Measurements from ENCODE around the gene ZNF385B. TPM values are rescaled to one million over a fixed set of nuclear protein-coding genes. Genes with fewer than 3 reads are reported as not detected.
A peak's percentile ranks its signal among the peaks of the same experiment; 100 is the strongest.

The ZNF385B gene
- total RNA-seq, 1 experiment from 2014 or later = not detected

DNA sequence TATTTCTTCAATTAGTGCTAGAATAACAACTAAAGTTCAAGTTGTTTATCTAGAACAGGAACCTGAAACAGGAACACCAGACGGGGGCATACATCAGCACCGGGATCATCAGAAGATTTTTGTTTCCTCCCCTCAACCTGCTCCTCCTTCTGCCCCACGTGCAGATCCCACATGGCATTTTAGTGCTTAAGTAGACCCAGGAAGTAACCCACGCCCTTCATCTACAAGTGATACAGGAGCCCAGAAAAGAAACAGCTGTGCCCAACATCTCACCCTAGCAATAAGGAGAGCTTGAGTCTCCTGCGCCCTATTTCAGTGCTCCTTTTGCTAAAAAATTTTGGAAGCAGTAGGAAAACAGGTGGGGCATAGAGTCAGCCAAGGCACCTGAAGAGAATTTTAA lies 5.2 kb downstream of the ZNF385B start:
- no peak for DNase-seq (ENCODE audit: low read depth)

DNA sequence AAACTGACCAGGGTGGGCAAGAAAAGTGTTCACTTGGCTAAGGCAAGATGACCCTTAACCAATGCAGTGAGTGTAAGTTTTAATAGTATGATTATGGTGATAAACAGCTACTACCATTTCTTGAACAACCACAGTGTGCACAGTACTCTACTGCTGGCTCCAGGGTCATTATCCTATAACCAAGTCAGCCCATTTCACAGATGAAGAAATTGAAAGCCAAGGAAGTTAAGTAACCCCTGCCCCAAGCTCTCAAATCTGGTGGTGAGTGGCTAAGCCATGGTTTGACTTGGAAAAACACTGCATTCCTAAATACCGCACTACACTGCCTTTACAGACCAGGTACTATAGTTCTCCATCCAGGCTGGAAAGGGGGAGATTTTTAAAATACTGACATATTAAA lies 5.7 kb downstream of the ZNF385B start:
- DNase-seq (ENCODE audit: low read depth) = no peak

DNA sequence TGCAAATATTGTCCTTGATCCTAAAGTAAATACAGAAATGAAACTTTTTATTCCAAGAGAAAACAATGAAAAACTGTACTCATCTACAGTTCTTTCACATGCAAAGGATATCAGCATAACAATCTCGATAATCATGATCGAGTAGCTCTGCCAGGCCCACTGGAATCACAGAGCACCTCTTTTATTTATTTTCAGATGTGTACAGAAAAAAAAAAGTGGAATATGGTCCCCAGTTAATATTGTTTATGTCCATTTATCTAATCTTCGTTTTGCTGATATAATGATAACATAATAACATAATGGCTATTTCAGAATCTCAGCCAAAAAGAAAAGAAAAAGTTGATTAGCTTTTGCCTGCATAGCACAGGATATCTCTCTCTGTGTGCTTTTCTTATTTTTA lies 6.5 kb downstream of the ZNF385B start:
- no peak for DNase-seq (ENCODE audit: low read depth)

DNA sequence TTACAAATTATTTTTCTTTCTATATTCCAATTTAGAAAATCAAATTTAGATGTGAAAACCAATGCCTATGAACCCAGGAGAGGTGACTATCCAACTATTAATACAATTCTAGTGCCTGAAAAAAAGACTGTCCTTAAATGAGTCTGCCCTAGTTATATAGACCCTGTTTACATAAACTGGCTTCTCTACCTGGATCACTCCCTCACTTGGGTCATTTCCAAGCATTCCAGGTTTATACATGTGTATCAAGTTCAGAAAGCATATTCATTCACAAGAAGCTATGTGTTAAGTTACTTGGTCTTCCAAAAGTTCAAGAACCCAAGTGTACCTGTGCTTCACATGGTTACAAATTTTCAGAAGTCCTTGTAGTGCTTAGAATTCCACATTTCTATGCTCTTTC lies 8.3 kb downstream of the ZNF385B start:
- no peak for DNase-seq (ENCODE audit: low read depth)

DNA sequence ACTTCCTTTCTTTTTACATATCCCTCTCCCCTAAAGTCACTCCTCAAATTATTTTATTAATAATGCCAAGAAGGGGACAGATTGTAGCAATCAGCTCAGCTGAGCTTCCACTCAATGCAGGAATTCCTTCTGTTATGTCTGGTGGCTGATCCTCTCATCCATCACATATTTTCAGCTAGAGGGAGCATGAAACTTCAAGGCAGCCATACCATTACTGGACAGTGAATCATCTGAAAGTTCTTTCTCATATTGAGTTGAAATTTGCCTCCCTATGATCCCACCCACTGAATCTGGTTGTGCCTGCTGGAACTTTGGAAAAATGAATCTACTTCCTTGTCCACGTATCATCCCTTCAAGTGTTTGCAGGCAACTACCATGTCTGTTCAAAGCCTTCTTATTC lies 11.2 kb downstream of the ZNF385B start:
- DNase-seq (ENCODE audit: low read depth) = no peak

DNA sequence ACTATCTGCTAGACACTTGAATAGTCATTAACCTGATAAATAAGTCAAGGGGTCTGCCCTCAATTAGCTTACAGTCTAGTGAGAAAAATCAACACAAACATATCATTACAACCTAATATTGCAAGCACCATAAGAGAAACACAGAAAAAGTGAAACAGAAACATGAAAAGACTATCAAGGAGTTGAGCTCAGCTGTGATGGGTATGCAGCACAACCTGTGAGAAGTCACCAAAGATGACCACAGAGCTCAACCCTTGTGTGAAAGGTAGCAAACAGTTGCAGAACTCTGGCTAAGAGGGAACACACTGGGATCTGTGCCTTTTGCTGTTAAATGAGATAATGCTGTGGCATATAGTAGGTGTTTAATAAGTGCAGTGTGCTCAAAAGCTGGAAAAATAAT lies 11.7 kb downstream of the ZNF385B start:
- DNase-seq (ENCODE audit: low read depth) = no peak

DNA sequence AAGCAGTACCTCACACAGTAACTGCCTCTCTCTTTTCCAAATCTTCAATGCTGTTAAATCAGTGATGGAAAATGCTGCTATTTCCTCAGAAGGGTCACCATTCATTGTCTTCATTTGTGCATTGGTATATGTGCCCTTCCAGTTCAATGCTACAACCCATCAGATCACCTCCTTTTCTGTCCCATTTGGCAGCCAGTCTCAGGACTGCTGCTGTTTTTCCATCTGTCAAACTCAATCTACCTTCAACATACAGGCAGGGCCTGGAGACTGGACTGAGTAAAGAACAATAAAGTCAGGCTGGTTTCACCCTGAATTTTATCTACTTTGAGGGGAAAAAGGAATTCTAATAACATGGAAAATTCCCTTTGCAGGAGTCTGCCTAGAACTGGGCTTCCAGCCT lies 17.9 kb downstream of the ZNF385B start:
- no peak for DNase-seq (ENCODE audit: low read depth)

DNA sequence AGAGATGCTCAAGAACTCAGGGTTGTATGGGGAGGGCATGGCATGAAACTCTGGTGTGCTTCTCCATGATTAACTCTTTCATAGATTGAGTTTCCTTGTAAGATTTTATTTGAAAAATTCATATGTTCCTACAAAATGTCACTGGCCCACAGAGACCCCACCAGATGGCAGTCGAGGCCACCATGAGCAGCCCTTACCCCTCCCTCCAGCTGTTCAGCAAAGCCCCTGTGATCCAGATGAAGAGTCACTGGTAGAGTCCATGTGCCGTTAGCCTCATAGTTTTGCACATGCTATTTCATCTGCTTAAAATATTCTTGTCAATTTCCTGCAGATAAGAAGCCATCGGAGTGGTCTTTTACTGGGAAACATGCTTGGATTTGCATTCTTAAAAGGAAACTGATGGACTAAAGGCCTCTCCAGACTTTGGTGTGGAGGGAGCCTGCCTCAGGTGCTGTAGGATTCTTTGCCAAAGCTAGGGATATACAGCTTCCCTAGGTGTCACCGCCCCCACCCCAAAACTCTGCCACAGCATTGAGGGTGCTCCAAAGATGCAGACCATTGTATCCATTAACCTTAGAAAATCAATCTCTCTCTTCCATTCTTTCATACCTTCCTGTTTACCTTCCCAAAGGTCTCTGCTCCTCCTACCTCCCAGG lies 18.8 kb downstream of the ZNF385B start:
- peak; percentile 37 for DNase-seq (ENCODE audit: low read depth)

DNA sequence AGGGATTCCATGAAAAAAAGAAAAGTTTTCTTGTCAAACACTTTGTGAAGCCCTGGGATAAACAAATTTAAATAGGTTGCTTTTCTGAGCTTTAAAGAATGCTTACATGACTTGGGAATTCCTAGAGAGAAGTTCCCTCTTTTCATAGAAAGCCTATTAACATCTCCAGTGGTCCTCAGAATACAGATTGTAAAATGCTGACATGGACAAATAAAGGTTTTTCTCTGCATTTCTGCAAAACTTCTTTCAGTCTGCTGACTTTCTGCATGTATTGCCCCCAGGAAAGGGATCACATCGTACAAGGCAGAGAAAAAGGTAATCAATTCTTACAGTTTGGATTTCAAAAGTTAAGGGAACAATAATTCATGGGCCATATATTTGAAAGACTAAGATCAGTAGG lies 20.6 kb downstream of the ZNF385B start:
- DNase-seq (ENCODE audit: low read depth) = no peak

DNA sequence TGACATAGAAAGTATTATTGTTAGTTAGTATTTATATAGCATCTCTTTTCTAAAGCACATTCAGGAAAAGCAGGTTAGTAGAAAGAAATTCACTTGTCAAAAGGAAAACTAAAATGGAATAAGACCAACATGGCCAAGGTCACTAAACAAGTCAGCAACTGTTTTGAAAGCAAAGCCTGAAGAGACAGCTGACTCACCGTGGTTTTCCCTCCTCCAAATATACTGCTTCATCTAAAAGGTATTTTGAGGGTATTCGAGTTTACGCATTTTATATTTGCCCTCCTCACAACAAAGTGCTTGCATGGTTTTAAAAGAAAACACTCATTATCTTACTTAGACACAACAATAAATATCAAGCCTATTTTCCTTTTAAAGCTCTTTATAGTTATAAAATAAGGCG lies 24.0 kb downstream of the ZNF385B start:
- DNase-seq (ENCODE audit: low read depth) = peak; percentile 62

DNA sequence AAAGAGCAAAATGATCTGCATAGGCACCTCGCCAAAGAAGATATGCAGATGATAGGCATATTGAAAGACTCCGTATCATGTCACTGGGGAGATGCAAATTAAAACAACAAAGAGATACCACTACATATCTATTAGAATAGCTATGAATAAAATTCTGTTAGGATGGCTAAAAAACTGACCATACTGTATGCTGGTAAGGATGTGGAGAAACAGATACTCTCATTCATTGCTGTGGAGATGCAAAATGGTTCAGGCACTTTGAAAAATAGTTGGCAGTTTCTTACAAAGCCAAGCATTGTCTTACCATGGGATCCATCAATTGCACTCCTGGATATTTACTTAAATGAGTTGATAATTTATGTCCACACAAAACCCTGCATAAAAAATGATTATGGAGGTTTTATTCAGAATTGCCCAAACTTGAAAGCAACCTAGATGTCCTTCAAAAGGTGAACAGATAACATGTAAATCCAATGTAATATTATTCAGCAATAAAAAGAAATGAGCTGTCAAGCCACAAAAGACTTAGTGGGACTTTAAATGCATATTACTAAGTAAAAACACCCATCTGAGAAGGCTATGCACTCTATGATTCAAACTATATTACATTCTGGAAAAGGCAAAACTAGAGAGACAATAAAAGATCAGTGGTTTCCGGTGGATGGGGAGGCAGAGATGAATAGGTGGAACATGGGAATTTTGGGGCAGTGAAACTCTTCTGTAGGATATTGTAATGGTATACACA lies 31.2 kb downstream of the ZNF385B start:
- no peak for DNase-seq (ENCODE audit: low read depth)

DNA sequence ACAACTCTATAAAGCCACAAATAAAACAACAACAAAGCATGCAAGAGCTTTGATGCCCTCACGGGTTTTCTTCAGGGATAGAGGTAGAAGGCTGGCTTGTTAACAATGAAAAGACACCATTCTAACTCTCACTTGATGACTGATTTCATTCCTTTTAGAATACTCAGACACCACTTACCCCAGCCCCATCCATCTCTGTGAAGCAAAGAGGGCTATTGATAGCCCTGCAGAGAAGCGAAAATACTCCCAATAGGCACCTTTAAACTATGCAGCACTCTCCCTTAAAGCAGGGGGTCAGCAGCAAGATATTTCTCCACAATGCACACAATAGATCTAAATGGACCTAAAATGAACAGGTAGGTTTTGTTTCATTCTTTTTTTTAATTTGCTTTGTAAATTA lies 35.1 kb downstream of the ZNF385B start:
- DNase-seq (ENCODE audit: low read depth) = no peak

DNA sequence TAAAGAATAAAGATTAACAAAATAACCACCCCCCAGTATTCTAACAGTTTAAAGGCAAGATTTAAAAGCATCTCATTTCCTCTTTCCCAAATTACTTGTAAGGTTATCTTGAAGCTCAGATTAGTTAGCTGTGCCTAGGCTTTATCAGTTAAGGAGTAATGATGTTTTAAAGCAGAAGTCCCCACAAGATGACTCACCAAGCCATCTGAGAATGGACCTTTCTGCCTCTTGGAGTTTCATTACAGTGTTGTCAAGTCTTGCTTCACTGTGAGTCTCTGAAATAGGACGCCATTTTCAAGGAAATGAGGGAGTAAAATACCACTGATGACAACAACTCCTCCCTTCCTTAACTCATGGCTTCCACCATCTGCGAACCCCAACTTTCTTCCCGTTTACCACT lies 35.9 kb downstream of the ZNF385B start:
- DNase-seq (ENCODE audit: low read depth) = peak; percentile 12

DNA sequence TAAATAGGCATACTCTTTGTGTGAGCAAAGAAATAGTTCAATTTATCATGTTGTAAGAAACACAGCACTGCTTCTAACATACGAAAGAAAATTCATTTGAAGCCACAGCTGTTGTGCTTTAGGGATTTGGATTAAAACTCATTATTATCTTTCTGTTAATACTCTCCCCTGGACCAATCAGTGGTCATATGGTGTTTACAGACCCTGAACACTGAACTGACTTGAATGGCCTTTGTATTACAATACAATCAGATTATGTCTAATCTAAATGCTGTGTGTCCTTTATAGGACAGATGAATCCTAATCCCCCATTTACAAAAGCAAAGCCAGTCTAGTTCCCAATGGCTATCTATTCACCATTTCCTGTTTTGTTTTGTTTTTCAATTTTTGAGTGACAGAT lies 36.5 kb downstream of the ZNF385B start:
- no peak for DNase-seq (ENCODE audit: low read depth)

DNA sequence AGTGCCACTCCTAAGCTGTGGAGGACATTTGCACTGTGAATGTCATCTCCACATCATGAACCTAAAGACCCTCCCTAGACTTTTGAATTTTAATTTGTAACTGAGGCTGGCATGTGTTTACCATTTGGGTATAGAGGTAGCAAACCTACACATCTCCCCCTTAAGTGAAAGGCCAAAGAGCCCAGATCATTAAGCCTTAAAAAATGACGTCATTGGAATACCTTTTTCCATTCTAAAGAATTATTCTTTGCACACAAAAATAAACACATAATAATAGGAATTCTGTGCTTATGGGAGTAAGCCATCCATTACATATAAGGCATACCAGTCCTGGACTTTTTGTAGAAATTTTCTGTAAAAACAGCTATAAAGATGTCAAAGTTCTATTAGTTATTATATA lies 38.9 kb downstream of the ZNF385B start:
- DNase-seq (ENCODE audit: low read depth) = no peak

DNA sequence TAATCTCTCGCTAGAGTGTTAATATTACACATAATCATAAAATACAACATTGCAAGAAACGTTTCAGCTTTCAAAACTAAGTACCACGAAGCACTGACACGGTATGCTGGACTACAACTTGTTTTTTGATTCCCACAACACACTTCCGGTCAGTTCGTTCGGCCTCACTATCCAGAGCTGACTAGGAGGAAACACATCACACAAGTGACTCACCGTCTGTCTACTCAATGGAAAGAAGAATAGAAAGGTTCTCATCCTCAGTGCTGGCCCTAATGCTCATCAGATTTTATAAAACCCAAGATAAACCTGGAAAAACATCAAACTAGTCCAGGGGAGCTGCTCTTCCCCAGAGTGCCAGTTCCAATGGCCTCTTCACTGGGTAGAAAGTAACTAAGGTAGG lies 42.9 kb downstream of the ZNF385B start:
- peak; percentile 25 for DNase-seq (ENCODE audit: low read depth)

DNA sequence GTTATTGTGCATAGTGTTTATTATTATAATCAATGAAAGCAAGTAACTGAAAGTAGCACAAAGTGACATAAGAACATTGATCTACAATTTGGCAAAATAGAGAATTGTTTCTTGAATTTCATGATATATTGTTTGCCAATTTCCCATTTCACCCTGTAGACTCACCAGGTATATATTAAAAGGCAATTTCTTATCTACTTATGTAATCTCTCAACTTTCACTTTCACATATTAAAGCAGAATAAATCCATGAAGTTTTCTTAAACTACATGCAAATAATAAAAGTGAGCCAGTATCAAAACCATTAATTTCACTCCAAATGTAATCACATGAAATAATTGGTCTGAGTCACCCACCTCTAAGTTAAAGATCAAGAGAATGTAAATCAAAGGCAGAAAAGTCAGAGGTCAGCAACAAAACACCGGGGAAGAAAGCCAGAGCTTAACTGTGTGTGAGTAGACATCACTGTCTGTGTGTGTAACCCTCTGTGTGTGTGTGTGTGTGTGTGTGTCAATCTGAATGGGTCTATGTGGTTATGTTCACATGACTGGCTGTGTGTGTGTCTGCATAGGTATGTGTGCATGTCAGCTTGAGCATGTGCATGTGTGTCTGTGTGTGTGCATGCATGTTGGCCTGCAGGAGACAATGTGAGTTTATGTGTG lies 44.1 kb downstream of the ZNF385B start:
- DNase-seq (ENCODE audit: low read depth) = no peak

DNA sequence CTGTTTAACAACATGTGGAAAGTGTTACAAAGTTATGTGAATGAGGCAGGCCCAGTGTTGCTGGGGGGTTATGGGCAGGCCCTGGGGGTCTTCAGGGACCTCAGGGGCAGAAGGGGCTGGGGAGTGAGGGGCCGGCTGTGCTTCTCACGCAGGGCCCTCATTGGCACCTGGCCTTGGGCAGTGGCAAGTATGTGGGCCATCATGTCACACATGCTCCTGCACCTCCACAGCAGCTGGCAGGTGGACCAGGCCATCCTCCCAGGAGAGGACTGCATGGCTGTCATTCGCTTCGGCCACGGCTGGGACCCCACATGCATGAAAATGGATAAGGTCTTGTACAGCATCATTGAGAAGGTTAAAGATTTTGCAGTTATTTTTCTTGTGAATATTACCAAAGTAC lies 47.4 kb downstream of the ZNF385B start:
- no peak for DNase-seq (ENCODE audit: low read depth)

DNA sequence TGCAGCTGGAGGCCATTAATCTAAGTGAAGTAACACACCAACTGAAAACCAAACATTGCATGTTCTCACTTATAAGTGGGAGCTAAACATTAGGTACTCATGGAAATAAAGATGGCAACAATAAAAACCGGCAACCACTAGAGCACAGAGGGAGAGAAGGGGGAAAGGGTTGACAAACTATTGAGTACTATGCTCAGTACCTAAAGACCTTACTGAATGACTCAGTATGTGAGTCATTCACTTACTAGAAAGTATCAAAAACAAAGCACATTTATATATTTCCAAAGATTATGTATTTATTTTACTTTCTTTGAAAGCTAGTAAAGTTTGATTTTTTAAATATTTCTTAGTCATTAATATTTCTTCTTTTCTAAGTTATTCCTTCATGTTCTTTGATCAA lies 48.9 kb downstream of the ZNF385B start:
- no peak for DNase-seq (ENCODE audit: low read depth)

DNA sequence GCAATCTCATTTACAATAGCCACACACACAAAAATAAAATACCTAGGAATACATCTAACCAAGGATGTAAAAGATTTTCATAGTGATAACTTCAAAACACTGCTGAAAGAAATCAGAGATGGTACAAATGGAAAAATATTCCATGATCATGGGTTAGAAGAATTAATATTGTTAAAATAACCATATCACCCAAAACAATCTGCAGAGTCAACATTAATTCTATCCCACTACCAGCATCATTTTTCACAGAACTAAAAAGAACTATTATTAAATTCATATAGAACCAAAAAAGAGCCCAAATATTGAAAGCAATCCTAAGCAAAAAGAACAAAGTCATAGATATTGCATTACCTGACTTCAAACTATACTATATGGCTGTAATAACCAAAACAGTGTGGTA lies 50.4 kb downstream of the ZNF385B start:
- DNase-seq (ENCODE audit: low read depth) = no peak

DNA sequence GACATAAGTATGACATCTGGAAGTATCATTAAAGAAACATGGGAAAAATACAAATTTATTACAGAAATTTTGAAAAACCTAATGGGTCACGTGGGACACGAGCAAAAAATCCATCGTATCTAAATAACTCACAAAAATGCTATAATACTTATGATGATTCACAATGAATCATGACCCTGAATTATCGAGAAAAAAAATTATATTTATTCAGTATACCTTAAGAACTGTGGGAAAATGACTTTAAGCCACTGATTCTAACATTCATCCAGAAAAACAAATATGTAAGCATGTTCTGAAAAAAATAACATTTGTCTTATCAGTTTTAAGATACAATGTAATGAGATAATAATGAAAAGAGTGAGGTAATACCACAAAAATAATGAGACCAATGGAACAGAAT lies 51.8 kb downstream of the ZNF385B start:
- no peak for DNase-seq (ENCODE audit: low read depth)

DNA sequence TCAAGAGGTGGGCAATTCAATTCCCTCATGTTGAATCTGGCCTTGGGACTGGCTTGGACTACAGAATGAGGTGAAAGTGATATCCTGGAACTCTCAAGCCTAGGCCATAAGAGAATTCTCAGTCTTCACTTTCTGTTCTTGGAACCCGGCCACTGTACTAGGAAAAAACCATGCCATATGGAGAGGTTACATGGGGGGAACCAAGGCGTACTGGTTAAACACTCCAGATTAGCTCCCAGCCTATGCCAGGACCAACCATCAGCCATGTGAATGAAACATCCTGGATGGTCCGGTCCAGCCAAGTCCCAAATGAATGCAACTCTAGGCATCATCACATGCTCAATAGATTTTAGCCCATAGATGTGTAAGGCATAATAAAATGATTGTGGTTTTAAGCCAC lies 56.4 kb downstream of the ZNF385B start:
- DNase-seq (ENCODE audit: low read depth) = no peak

DNA sequence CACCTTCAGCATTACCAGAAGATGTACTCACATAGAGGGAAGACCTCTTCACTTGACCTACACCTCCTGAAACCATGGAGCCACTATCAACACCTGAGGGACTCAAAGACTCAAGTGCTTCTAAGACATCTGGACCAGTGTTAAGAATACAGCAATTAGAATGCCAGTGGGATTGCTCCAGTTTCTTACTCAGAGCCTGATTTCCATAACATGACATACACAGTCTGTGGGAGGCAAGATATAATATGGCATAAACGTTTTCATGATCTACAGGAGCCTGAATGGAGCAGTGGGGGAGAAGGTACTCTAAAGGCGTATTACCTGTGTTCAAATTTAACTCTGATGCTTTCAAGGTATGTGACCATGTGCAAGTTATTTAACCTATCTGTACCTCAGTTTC lies 57.2 kb downstream of the ZNF385B start:
- no peak for DNase-seq (ENCODE audit: low read depth)

Measured in Daoy (cell line).